ENCODE results near the gene KLHL6. TPM values are rescaled to one million over a fixed set of nuclear protein-coding genes. Genes with fewer than 3 reads are reported as not detected.

The KLHL6 gene
- total RNA-seq, 8 experiments from 2014 or later, result 0.07 to 2.6 (median 0.96) TPM

DNA sequence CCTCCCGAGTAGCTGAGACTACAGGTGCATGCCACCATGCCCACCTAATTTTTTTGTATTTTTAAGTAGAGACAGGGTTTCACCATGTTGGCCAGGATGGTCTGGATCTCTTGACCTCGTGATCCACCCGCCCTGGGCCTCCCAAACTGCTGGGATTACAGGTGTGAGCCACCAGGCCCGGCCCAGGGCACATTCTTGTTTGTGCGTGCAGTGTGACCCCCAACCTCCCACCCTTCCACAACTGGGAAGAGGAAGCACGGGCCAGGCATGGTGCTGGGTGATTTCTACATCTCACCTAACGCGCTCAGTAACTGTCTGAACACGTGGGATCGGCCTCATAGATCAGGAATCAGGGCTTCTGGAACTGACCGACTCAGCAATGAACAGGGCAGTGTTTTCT lies 48.0 kb downstream of the KLHL6 start:
- no peak overlapping the region for H3K4me3 ChIP-seq
- no peak for ATAC-seq (replicated peaks in 6 of 8)
- 70 to 100% (median 91%) methylated on average over 1 to 5 of the region's 11 CpGs; no CpG with 5 or more reads in 5 of the 10 experiments for WGBS, 10 experiments
- no peak overlapping the region for H3K27ac ChIP-seq
- peaks cover 12 to 14% of the 10 kb centered on the region in 2 donors for H3K4me1 ChIP-seq (replicated peaks in 1 of 2)
- in situ Hi-C loops (cut with MboI; ENCODE audit: low pct_unique_long_range_greater_than_20kb in 2 of 9, low sequenced_read_pairs in 9 of 9, unreplicated experiment in 9 of 9), result loop anchor here in 1 of 9 experiments (25.0 kb wide), 1 partner anchor 155 kb away; no protein-coding TSS in a partner anchor

DNA sequence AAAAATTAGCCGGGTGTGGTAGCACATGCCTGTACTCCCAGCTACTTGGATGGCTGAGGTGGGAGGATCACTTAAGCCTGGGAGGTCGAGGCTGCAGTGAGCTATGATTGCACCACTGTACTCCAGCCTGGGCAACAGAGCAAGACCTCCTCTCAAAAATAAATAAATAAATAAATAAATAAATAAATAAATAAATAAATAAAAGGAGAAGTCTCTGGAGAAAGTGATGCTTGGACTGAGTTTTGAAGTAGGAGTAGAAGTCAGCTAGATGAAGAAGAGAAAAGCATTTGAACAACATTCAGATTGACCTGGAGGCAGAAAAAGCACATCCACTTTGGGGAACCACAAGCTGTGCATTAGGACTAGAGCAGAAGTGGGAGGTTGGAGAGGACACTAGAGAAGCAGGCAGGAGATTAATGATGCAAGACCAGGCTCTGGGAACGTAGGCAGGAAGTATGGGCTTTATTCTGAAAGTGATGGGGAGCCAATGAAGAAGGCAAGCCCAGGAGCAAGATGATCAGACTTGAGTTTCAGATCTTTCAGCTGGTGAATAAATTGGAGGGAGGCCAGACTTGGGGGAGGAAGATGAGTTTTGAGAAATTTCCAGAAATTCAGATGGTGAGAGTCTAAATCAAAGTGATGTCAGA lies 48.7 kb downstream of the KLHL6 start:
- ATAC-seq (replicated peaks in 6 of 8), result no peak

DNA sequence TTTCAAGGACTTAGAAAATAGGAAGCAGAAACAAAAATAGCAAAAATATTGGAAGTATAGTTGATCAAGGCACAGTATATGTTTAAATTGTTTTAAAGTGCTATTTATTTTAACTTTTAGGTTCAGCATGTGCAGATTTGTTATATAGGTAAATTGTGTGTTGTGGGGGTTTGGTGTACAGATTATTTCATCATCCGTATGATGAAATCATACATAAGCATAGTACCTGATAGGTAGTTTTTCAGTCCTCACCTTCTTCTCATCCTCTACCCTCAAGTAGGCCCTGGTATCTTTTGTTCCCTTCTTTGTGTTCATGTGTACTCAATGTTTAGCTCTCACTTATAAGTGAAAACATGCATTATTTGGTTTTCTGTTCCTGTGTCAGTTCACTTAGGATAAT lies 50.9 kb downstream of the KLHL6 start:
- no peaks in the 10 kb centered on the region for H3K4me1 ChIP-seq (replicated peaks in 1 of 2)
- in situ Hi-C loops (cut with MboI; ENCODE audit: low pct_unique_long_range_greater_than_20kb in 2 of 9, low sequenced_read_pairs in 9 of 9, unreplicated experiment in 9 of 9), result loop anchor here in 1 of 9 experiments (25.0 kb wide), 1 partner anchor 158 kb away; no protein-coding TSS in a partner anchor
- H3K4me3 ChIP-seq, result no peak overlapping the region
- no peak for ATAC-seq (replicated peaks in 6 of 8)
- no peak overlapping the region for H3K27ac ChIP-seq
- WGBS, 10 experiments, result 22 to 100% (median 100%) methylated on average over 1 of the region's 1 CpG; no CpG with 5 or more reads in 3 of the 10 experiments

More for the DNA sequence above, 48.7 kb downstream of the KLHL6 start:
- Histone ChIP-seq H3K4me1 (replicated peaks in 1 of 2) (peaks cover 10 to 13% of the 10 kb centered on the region in 2 donors), H3K27ac (no peak overlapping the region), H3K4me3 (no peak overlapping the region)
- in situ Hi-C loops (cut with MboI; ENCODE audit: low pct_unique_long_range_greater_than_20kb in 2 of 9, low sequenced_read_pairs in 9 of 9, unreplicated experiment in 9 of 9), result loop anchor here in 1 of 9 experiments (25.0 kb wide), 1 partner anchor 156 kb away; no protein-coding TSS in a partner anchor
- 0 to 81% (median 50%) methylated on average over 1 to 3 of the region's 3 CpGs; no CpG with 5 or more reads in 3 of the 10 experiments for WGBS, 10 experiments

DNA sequence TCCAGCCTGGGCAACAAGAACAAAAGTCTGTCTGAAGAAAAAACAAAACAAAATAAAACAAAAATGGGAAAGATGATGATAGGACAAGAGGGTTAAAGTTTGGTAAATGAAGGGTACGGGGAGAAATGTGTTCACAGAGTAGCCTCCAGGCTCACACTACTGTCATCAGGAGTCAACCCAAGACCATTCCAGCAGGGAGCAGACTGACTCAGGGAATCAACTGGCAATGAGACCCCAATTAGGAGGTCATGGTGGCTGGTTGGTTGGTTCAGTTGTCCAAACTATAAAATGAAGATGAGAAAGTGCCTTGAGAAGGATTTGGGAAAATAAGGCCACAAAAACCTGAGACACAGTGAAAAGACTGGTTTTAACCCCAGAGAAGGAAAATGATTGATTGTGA lies 51.8 kb downstream of the KLHL6 start:
- no peak overlapping the region for H3K4me3 ChIP-seq
- H3K27ac ChIP-seq, result no peak overlapping the region
- H3K4me1 ChIP-seq (replicated peaks in 1 of 2), result no peaks in the 10 kb centered on the region
- in situ Hi-C loops (cut with MboI; ENCODE audit: low pct_unique_long_range_greater_than_20kb in 2 of 9, low sequenced_read_pairs in 9 of 9, unreplicated experiment in 9 of 9), result loop anchor here in 1 of 9 experiments (25.0 kb wide), 1 partner anchor 159 kb away; no protein-coding TSS in a partner anchor
- 38 to 100% (median 82%) methylated on average over 1 of the region's 1 CpG for WGBS, 10 experiments
- ATAC-seq (replicated peaks in 6 of 8), result peak in 1 of 8 experiments; percentile 47

DNA sequence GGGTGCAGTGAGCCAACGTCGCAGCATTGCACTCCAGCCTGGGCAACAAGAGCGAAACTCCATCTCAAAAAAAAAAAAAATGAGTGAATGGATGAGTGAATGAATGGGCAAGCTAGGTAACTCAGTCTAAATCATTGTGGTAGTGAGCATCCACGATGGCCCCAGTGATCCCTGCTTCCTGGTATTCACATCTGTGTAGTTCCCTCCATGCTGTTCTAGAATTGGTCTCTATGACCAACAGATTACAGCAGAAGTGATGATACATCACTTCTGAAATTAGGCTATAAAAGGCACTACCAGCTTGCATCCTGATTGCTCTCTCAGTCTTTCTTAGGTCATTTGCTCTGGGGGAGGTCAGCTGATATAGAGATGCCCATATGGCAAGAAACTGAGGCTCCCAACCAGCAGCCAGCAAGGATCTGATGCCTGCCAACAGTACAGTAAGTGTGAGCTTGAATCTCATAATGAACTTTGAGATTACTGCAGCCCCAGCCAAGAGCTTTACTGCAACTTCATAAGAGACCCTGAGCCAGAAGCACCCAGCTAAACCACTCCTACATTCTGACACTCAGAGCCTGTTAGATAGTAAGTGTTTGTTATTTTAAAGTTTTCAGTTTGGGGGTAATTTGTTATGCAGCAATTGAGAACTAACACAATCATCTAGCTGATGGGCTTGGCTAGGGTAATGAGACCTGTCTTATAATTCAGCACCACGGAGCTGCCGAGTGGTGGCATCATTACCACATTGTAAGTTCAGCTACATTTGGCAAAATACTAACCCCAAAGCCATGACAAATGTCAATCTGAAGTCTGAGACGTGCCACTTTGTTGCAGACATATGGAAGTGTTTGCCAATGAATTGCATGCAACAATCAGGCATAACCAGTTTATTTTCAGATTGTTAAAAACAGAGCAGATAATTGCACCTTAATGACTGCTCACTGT lies 53.0 kb downstream of the KLHL6 start:
- Histone ChIP-seq H3K4me1 (replicated peaks in 1 of 2) (no peaks in the 10 kb centered on the region), H3K4me3 (no peak overlapping the region), H3K27ac (no peak overlapping the region)
- ATAC-seq (replicated peaks in 6 of 8), result peak in 4 of 8 experiments; percentile 36 to 87 (median 79)
- in situ Hi-C loops (cut with MboI; ENCODE audit: low pct_unique_long_range_greater_than_20kb in 2 of 9, low sequenced_read_pairs in 9 of 9, unreplicated experiment in 9 of 9), result loop anchor here in 1 of 9 experiments (25.0 kb wide), 1 partner anchor 160 kb away; no protein-coding TSS in a partner anchor
- 32 to 78% (median 57%) methylated on average over 1 to 6 of the region's 7 CpGs; no CpG with 5 or more reads in 2 of the 10 experiments for WGBS, 10 experiments

DNA sequence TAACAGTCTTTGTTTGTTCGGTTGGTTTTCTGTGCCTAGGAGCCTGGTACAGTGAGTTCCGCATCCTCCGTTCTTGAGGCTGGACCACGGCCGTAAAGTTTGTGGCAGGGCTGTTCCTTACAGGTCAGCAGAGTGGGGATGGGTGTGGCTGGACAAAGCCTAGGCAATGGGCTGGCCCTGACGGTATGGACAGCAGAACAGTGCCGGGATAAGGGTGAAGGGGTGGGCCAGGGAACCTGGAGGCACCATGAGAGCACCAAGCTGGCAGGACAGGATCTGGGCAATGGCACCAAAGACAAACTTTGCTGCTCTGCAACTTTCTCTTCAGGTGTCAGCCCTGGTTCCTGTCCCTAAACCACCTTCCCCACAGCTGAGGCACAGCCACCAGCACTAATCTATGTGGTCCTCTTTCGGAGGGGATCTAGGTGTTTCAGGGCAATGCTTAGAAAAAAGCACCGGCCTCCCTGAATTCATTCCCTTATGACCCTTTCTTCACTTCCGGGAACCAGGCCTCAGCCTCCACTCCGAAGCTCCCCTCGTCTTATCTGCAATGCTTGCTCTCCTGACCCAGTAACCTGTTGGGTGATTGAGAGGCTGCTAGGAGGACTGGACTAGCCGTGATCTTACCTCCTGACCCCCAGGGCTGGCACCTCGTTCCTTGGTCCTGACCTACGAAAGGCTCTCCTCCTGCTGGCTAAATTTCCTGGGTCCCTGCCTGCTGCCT lies 54.4 kb downstream of the KLHL6 start:
- H3K4me3 ChIP-seq, result no peak overlapping the region
- ATAC-seq (replicated peaks in 6 of 8), result peak in 1 of 8 experiments; percentile 28
- in situ Hi-C loops (cut with MboI; ENCODE audit: low pct_unique_long_range_greater_than_20kb in 2 of 9, low sequenced_read_pairs in 9 of 9, unreplicated experiment in 9 of 9), result loop anchor here in 1 of 9 experiments (25.0 kb wide), 1 partner anchor 161 kb away; no protein-coding TSS in a partner anchor
- 43 to 100% (median 88%) methylated on average over 1 to 12 of the region's 15 CpGs; no CpG with 5 or more reads in 3 of the 10 experiments for WGBS, 10 experiments
- no peaks in the 10 kb centered on the region for H3K4me1 ChIP-seq (replicated peaks in 1 of 2)
- H3K27ac ChIP-seq, result no peak overlapping the region

DNA sequence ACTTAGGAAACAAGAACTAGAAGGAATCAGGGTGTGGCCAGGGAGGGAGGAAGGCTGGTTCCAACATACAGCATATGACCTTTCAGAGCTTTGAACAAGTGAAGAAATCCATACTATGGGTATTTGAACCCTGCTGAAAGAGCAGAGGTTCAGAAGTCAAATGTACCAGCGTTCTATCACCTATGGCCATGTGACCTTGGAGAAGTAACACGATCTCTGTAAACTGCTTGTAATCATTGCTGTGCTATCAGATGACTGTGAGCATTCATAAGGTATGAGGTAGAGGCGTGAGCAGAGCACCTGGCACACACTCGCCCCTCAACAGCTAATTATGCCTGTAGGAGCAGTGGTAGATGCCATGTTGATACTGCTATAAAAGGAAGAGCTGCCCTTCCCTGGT lies 55.2 kb downstream of the KLHL6 start:
- WGBS, 10 experiments, result 40 to 100% (median 70%) methylated on average over 1 to 4 of the region's 4 CpGs; no CpG with 5 or more reads in 3 of the 10 experiments
- no peak for ATAC-seq (replicated peaks in 6 of 8)
- in situ Hi-C loops (cut with MboI; ENCODE audit: low pct_unique_long_range_greater_than_20kb in 2 of 9, low sequenced_read_pairs in 9 of 9, unreplicated experiment in 9 of 9), result loop anchor here in 1 of 9 experiments (25.0 kb wide), 1 partner anchor 162 kb away; no protein-coding TSS in a partner anchor
- Histone ChIP-seq H3K4me3 (no peak overlapping the region), H3K27ac (no peak overlapping the region), H3K4me1 (replicated peaks in 1 of 2) (no peaks in the 10 kb centered on the region)

DNA sequence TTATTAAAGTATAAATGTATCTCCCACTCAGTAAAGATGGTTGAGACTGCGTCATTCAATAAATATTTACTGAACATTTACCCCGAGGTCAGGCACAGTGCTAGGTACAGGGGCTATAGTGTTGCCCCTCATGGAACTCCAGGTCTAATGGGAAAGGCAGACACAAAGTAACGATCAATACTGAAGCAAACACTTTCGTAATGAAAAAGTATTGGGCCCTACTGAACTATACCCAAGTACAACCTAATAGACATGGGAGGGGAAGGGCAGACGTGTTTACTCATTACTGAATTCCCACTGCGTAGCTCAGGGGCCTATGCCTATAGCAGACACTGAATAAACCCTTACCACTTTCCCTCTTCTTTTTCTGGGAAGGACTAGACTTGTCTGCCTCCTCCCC lies 56.9 kb downstream of the KLHL6 start:
- ATAC-seq (replicated peaks in 6 of 8), result no peak
- Histone ChIP-seq H3K27ac (no peak overlapping the region), H3K4me1 (replicated peaks in 1 of 2) (no peaks in the 10 kb centered on the region), H3K4me3 (no peak overlapping the region)
- in situ Hi-C loops (cut with MboI; ENCODE audit: low pct_unique_long_range_greater_than_20kb in 2 of 9, low sequenced_read_pairs in 9 of 9, unreplicated experiment in 9 of 9), result loop anchor here in 2 of 9 experiments (25.0 kb wide), 2 partner anchors 139 to 264 kb away; partner anchors contain the start of gene KLHL24 (in 1 of the 2)
- whole genome bisulfite sequencing, 10 experiments, result 35 to 100% (median 89%) methylated on average over 1 to 6 of the region's 6 CpGs; no CpG with 5 or more reads in 4 of the 10 experiments

DNA sequence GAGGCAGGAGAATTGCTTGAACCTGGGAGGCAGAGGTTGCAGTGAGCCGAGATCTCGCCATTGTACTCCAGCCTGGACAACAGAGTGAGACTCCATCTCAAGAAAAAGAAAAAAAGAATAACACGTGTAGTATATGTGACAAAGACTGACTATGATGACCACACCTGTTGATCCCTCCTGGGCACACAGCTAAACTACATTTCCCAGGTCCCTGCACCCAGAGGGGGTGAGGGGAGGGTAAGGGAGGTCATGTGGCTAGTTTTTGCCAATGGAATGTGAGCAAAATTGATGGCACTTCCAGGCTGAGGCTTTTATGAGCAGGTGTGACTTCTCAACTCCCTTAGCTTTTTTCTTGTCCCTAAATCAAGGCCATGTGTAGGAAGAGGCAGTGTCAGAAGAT lies 58.2 kb downstream of the KLHL6 start:
- WGBS, 10 experiments, result 40 to 100% (median 96%) methylated on average over 1 to 3 of the region's 3 CpGs; no CpG with 5 or more reads in 7 of the 10 experiments

DNA sequence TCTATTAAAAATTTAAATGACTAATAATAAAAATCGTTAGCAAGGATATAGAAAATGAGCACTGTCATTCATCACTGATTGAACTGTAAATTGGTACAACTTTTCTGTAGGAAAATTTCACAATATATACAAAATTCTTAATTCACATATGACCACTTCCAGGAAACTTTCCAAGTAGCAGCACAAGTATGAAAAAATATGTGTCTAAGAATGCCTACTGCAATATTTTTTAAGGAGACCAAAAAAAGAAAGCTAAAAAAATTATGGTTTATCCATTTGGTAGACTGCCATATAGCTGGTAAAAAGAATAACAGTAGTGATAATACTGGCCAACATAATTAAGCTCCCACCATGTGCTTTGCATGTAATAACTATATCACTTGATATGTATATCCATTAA lies 59.2 kb downstream of the KLHL6 start:
- Histone ChIP-seq H3K4me3 (no peak overlapping the region), H3K27ac (no peak overlapping the region), H3K4me1 (replicated peaks in 1 of 2) (no peaks in the 10 kb centered on the region)
- in situ Hi-C loops (cut with MboI; ENCODE audit: low pct_unique_long_range_greater_than_20kb in 2 of 9, low sequenced_read_pairs in 9 of 9, unreplicated experiment in 9 of 9), result loop anchor here in 2 of 9 experiments (25.0 kb wide), 2 partner anchors 141 to 266 kb away; partner anchors contain the start of gene KLHL24 (in 1 of the 2)
- no peak for ATAC-seq (replicated peaks in 6 of 8)
- whole genome bisulfite sequencing, 10 experiments, result 23 to 100% (median 75%) methylated on average over 1 of the region's 1 CpG

More for the DNA sequence above, 58.2 kb downstream of the KLHL6 start:
- Histone ChIP-seq H3K4me1 (replicated peaks in 1 of 2) (no peaks in the 10 kb centered on the region), H3K27ac (no peak overlapping the region), H3K4me3 (no peak overlapping the region)
- ATAC-seq (replicated peaks in 6 of 8), result no peak
- in situ Hi-C loops (cut with MboI; ENCODE audit: low pct_unique_long_range_greater_than_20kb in 2 of 9, low sequenced_read_pairs in 9 of 9, unreplicated experiment in 9 of 9), result loop anchor here in 2 of 9 experiments (25.0 kb wide), 2 partner anchors 140 to 265 kb away; partner anchors contain the start of gene KLHL24 (in 1 of the 2)

DNA sequence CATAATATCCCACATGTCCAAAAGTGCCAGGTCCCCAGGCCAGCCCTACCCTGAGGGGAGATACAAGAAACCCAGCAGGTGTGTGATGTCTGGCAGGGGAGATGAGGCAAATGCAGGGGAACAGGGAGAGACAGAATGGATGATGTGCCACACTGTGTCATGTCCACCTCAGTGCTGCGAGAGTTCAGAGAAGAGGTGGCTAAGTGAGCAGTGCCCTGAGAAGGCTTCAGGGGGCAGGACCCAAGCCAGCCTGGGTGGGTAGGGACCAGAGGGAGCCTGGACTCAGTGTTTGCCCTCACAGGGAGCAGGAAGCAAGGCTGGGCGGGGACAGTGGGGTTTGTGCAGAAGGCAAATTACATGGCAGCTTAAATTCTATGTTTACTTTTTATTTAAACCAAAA lies 61.2 kb downstream of the KLHL6 start:
- WGBS, 10 experiments, result 54 to 100% (median 80%) methylated on average over 1 to 2 of the region's 2 CpGs; no CpG with 5 or more reads in 7 of the 10 experiments
- in situ Hi-C loops (cut with MboI; ENCODE audit: low pct_unique_long_range_greater_than_20kb in 2 of 9, low sequenced_read_pairs in 9 of 9, unreplicated experiment in 9 of 9), result loop anchor here in 2 of 9 experiments (25.0 kb wide), 2 partner anchors 143 to 268 kb away; partner anchors contain the start of gene KLHL24 (in 1 of the 2)
- Histone ChIP-seq H3K4me1 (replicated peaks in 1 of 2) (peaks cover 0 to 6% of the 10 kb centered on the region in 2 donors), H3K4me3 (no peak overlapping the region), H3K27ac (no peak overlapping the region)
- no peak for ATAC-seq (replicated peaks in 6 of 8)
